Activated B cell treated with CpG ODN at 0.5 μM for 24 hours (primary cell): ENCODE data around the gene TRPC4. TPM values are rescaled to one million over a fixed set of nuclear protein-coding genes. Genes with fewer than 3 reads are reported as not detected.

ENCODE experiments used
- ATAC-seq: fragments of 200-7000 bp; cut with Tn5 transposase; one replicate; pipeline ENCODE4 v1.10.0; 2021; ENCODE audit warnings: low read depth, mild to moderate bottlenecking, moderate library complexity
- CTCF ChIA-PET: fragments of 350-600 bp; sonication (Branson Sonifier 250); formaldehyde crosslinking; loops from one replicate; lab custom pipeline; 2021; ENCODE audit warnings: antibody characterized with exemption; lab: Charles Lee
- POLR2A ChIA-PET: fragments of 350-600 bp; sonication (Branson Sonifier 250); formaldehyde crosslinking; loops from one replicate; lab custom pipeline; 2021; ENCODE audit warnings: antibody characterized with exemption; lab: Charles Lee
- DNase-seq: peaks from one replicate; pipeline ENCODE4 v3.0.0; 2022
- H3K27ac Mint-ChIP-seq: one replicate; pipeline ENCODE4 v1.8.0; 2020; ENCODE audit warnings: mixed read lengths
- H3K27me3 Mint-ChIP-seq: one replicate; pipeline ENCODE4 v1.8.0; 2021; ENCODE audit warnings: mixed read lengths
- H3K36me3 Mint-ChIP-seq: one replicate; pipeline ENCODE4 v1.8.0; 2021; ENCODE audit warnings: low read depth, mixed read lengths
- H3K4me1 Mint-ChIP-seq: one replicate; pipeline ENCODE4 v1.8.0; 2021; ENCODE audit warnings: mixed read lengths
- H3K4me3 Mint-ChIP-seq: one replicate; pipeline ENCODE4 v1.8.0; 2020; ENCODE audit warnings: mild to moderate bottlenecking, mixed read lengths
- H3K9me3 Mint-ChIP-seq: one replicate; pipeline ENCODE4 v1.8.0; 2020; ENCODE audit warnings: mixed read lengths
- CTCF ChIP-seq: fragments of 200-600 bp; IDR thresholded peaks from one replicate; pipeline ENCODE4 v1.8.0; 2022; ENCODE audit warnings: antibody characterized with exemption, mild to moderate bottlenecking
- intact Hi-C: fragments of 100-400 bp; cut with micrococcal nuclease; formaldehyde crosslinking; loops from one replicate; pipeline ENCODE4 v1.15.1; 2024
- total RNA-seq: library from RNA; stranded (reverse); gene quantifications from 2 replicates; pipeline ENCODE4 v1.2.3, GENCODE V29; 2022

The TRPC4 gene
- total RNA-seq, 1 donor from 2014 or later: not detected

- DNase-seq: no peak
- ChIA-PET CTCF (no interaction called here), POLR2A (no interaction called here)
- Mint-ChIP-seq H3K4me1 (no peaks in the 10 kb centered on the region), H3K27me3 (no peaks in the 10 kb centered on the region), H3K27ac (no peak overlapping the region), H3K9me3 (no peaks in the 10 kb centered on the region), H3K4me3 (no peak overlapping the region), H3K36me3 (no peaks in the 10 kb centered on the region)
- TF ChIP-seq CTCF: no peak
- no peak for ATAC-seq
- intact Hi-C loops: no loop called here
These were observed 120.7 kb downstream of the TRPC4 start for GRCh38 chr13:37748913-37749312.

- CTCF ChIA-PET: no interaction called here
- no peaks in the 10 kb centered on the region for H3K36me3 Mint-ChIP-seq
- TF ChIP-seq CTCF: no peak
- ATAC-seq (no peak), DNase-seq (no peak)
- intact Hi-C loops: no loop called here
- no peaks in the 10 kb centered on the region for H3K4me1 Mint-ChIP-seq
- H3K27me3 Mint-ChIP-seq: no peaks in the 10 kb centered on the region
- POLR2A ChIA-PET: no interaction called here
- H3K9me3 Mint-ChIP-seq: no peaks in the 10 kb centered on the region
- H3K4me3 Mint-ChIP-seq: no peak overlapping the region
- no peak overlapping the region for H3K27ac Mint-ChIP-seq
These were observed 122.4 kb downstream of the TRPC4 start for GRCh38 chr13:37747071-37747612.

GRCh38 chr13:37741536-37741935 is 128.0 kb downstream of the TRPC4 start:
- DNase-seq (no peak), ATAC-seq (no peak)
- Mint-ChIP-seq H3K27me3 (no peaks in the 10 kb centered on the region), H3K9me3 (peaks cover 2% of the 10 kb centered on the region), H3K4me3 (no peak overlapping the region), H3K4me1 (no peaks in the 10 kb centered on the region), H3K36me3 (no peaks in the 10 kb centered on the region), H3K27ac (no peak overlapping the region)
- ChIA-PET CTCF (no interaction called here), POLR2A (no interaction called here)
- no peak for TF ChIP-seq CTCF
- intact Hi-C loops: no loop called here

- no peak overlapping the region for H3K4me3 Mint-ChIP-seq
- no peak overlapping the region for H3K27ac Mint-ChIP-seq
- no peaks in the 10 kb centered on the region for H3K27me3 Mint-ChIP-seq
- H3K4me1 Mint-ChIP-seq: no peaks in the 10 kb centered on the region
- DNase-seq (no peak), ATAC-seq (no peak)
- intact Hi-C loops: no loop called here
- TF ChIP-seq CTCF: no peak
- ChIA-PET POLR2A (no interaction called here), CTCF (no interaction called here)
- peaks cover 6% of the 10 kb centered on the region for H3K9me3 Mint-ChIP-seq
- no peaks in the 10 kb centered on the region for H3K36me3 Mint-ChIP-seq
These were observed 133.5 kb downstream of the TRPC4 start for GRCh38 chr13:37736045-37736444.

- Mint-ChIP-seq H3K27me3 (no peaks in the 10 kb centered on the region), H3K36me3 (no peaks in the 10 kb centered on the region), H3K4me3 (no peak overlapping the region), H3K9me3 (peaks cover 6% of the 10 kb centered on the region), H3K4me1 (no peaks in the 10 kb centered on the region), H3K27ac (no peak overlapping the region)
- no peak for DNase-seq
- no peak for TF ChIP-seq CTCF
- ChIA-PET CTCF (no interaction called here), POLR2A (no interaction called here)
- intact Hi-C loops: no loop called here
- no peak for ATAC-seq
These were observed 134.3 kb downstream of the TRPC4 start for GRCh38 chr13:37735293-37735692.
